ENCODE results near the gene CD1E. TPM values are rescaled to one million over a fixed set of nuclear protein-coding genes. Genes with fewer than 3 reads are reported as not detected.
A peak's percentile ranks its signal among the peaks of the same experiment; 100 is the strongest.
"Not testable (repeated sequence)": the region's sequence is repeated elsewhere in the genome, so short reads cannot be mapped to it uniquely, and the experiment has no call there.

The CD1E gene
- total RNA-seq, 1 donor from 2014 or later = not detected

DNA sequence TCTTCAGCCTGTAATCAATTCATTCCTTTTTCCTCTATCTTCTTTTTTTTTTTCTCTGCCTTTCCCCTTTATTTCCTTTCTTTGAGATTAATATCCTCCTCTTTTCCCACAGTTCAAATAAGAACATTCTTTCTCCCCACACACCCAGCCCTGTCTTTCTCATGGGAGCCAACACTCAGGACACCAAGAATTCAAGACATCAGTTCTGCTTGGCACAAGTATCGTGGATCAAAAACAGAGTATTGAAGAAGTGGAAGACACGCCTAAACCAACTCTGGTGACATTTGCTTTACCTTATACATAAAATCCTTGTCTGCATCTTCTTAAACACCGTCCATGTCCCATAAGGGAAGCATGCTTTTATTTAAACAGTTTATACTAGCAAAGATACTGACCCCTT lies 2.9 kb downstream of the CD1E start:
- ATAC-seq = no peak
- intact Hi-C loops (cut with DNase I) = no loop called here
- DNase-seq (ENCODE audit: low spot score) = no peak

DNA sequence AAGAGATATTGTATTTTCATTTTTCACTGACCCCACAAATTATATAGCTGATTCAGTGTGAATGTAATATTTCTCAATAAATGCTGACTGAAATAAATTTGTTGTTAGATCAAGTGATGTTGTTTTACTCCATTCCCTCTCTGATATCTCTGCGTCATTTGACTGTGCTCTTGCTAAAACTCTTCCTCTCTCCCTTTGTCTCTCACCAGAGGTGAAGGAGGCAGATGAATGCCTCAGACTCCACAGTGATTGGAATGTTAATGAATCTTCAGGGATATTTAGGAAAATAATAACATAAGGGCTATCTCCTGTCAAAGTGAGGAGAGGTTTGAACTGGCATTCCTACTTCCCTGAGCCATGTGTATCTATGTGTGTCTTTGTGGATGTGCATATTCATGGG lies 3.7 kb downstream of the CD1E start:
- ATAC-seq (peak; percentile 57), DNase-seq (ENCODE audit: low spot score) (no peak)
- intact Hi-C loops (cut with DNase I) = no loop called here

DNA sequence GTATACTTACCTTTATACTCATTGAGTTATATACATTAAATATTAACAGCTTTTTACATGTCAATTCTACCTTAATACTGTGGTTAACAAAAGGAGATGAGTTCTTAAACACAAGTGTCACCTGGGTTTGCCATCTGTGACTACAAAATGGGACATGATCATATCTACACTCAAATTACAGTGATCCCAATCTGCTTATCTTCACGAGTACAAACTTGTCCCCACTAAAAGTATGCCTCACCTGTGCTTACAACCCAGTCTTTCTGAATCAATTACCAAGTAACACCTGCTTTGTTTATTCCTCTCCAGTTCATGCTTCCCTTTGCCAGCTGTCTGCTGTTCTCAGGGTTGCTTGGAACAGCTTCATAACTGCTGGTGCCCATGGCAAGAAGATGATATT lies 8.8 kb downstream of the CD1E start:
- intact Hi-C loops (cut with DNase I) = no loop called here
- DNase-seq (ENCODE audit: low spot score) = no peak
- ATAC-seq = no peak

DNA sequence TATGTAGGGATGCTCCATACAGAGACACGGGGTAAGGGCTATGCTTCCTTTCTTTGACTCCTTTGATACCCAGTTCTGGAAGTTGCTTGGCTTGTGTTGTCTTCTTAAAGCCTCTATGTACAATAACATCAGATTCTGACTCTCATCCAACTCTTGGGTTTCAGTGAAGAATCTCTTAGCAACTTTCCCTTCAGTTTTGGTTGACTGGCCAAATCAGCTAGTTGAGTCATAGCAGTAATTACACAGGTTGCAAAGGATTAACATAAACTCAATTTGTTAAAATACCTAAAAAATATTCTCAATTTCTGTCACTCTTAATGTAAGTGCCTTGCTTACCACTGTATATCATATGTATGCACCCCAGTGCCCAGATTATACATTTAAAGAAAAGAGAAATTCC lies 9.2 kb downstream of the CD1E start:
- ATAC-seq (no peak), DNase-seq (ENCODE audit: low spot score) (no peak)
- intact Hi-C loops (cut with DNase I) = no loop called here

DNA sequence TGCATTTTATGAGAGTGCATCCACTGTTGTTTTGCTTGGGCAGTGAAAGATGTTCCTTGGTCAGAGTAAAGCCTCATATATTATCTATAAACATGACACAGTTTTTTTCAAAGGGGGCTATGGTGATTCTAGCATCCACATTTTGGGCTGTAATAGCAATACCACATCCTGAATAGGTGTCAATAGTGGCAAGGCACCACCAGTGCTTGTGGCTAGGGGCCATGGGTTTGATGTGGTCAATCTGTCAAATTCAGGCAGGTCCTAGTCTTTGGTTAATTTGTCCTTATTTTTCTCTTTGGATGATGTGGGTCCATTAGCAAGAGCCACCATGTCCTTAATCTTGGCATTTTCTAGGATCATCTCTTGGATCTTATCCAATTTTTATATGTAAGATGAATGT lies 13.1 kb downstream of the CD1E start:
- ATAC-seq (no peak), DNase-seq (ENCODE audit: low spot score) (no peak)
- intact Hi-C loops (cut with DNase I) = no loop called here

DNA sequence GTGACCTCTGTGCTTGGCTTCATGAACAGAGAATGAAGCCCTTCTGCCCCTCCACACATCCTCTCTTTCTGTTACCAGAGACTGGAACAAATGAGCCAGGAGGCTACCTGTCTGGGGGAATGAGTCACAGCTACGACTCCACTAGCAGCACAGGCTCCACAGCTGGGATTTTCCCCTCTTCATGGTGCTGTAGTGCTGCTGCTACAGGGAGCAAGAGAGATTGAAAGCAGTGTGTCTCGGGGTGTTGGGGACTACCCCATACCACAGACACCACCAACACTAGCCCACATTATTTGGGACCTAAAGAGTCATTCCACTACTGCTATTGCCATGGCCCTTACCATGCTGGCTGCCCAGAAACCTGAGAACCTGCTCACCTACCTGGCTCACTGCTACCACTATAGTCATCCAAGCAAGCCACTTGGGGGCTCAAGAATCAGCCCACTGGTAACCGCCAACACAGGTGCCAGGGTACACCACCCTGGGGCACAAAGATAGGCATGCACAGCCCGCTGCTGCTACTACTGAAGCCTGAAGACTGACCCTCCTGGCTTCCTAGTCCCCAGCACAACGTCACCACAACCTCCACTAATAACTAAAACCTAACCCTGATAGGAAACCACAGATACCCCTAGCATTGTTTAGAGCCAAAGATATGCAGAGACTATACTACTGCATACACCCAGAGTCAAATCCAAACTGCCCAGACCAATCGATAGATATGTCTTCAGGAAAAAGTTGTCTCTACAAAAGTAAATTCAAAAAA lies 17.7 kb downstream of the CD1E start:
- ATAC-seq (no peak), DNase-seq (ENCODE audit: low spot score) (no peak)
- intact Hi-C loops (cut with DNase I) = no loop called here

DNA sequence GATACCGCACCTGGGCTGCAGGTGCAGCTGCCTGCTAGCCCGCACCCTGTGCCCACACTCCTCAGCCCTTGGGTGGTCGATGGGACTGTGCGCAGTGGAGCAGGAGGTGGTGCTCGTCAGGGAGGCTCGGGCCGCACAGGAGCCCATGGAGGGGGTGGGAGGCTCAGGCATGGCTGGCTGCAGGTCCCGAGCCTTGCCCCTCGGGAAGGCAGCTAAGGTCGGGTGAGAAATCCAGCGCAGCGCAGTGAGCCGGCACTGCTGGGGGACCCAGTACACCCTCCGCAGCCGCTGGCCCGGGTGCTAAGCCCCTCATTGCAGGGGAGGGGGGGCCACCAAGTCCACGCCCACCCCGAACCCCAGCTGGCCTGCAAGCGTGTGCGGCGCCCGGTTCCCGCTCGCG lies 20.4 kb downstream of the CD1E start:
- intact Hi-C loops (cut with DNase I); DNase-seq (ENCODE audit: low spot score); ATAC-seq: not testable (repeated sequence)

DNA sequence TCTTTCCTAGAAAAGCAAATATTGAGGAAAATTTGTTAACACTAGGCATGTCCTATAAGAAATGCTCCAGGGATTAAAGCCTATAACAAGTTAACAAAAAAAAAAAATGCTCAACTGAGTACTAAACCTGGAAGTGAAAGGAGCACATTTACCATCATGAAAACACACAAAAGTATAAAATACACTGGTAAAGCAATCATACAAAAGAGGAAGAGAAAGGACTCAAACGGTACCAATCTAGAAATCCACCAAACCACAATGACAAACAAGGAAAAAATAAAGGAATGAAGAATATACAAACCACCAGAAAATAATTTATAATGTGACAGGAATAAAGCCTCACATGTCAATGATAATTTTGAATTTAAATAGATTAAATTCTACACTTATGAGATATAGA lies 21.2 kb downstream of the CD1E start:
- ATAC-seq = no peak
- DNase-seq (ENCODE audit: low spot score) = no peak
- intact Hi-C loops (cut with DNase I) = no loop called here

DNA sequence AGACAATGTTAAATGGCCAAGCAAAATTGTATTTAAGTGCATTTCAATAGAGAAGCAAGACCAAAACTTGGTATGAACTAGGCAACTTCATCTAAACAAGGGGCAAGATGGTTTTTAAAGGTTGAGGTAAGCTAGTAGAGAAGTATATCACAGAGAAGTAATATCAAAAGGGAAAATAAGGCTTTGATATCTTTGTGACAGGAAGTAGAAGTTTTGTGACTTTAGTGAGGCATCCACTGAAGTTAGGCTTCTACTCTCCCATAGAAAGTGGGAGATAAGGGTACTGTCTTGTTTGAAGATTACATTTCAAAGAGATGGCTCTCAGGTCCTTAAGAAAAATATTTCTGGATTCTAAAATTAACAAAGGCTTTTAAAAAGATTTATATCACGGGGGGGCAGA lies 36.6 kb downstream of the CD1E start:
- no peak for ATAC-seq
- no peak for DNase-seq (ENCODE audit: low spot score)
- intact Hi-C loops (cut with DNase I) = no loop called here

DNA sequence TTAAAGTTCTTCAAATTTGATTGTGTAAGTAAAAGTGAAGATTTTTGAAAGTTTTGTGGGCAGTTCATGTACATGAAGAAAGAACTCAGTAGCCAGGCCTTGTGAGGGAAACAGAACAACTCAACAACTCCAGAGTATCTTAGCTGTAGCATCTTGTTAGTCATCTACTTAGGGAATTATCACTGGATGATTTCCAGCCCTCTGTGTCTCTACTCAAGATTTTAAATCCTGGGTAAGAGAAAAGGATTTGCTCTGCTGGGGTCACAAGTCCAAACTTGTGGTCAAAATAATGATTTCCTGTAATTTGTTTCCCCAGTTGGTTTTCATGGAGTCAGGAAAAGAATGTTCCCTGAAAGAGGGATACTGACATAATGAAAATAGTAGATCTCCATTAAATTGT lies 37.4 kb downstream of the CD1E start:
- ATAC-seq (peak; percentile 81), DNase-seq (ENCODE audit: low spot score) (no peak)
- intact Hi-C loops (cut with DNase I) = no loop called here

DNA sequence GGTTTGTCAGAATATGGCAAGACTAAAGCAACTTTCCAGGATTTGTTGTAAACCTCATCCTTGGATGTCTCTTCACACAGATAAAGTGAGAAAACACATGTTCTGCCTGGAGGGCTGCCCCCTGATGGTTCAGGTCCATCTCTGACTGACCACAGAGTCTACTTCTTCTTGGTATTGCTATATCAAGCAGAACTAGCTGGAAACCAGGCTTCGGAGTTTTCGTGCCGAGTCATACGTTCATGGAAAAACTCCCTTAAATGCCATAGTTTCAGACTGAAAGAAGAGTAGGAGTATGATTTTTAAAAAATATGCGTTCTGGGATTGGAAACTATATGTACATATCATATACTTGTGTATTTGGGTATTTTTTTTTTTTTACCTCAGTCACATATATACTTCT lies 39.8 kb downstream of the CD1E start:
- DNase-seq (ENCODE audit: low spot score) (no peak), ATAC-seq (no peak)
- intact Hi-C loops (cut with DNase I) = no loop called here

DNA sequence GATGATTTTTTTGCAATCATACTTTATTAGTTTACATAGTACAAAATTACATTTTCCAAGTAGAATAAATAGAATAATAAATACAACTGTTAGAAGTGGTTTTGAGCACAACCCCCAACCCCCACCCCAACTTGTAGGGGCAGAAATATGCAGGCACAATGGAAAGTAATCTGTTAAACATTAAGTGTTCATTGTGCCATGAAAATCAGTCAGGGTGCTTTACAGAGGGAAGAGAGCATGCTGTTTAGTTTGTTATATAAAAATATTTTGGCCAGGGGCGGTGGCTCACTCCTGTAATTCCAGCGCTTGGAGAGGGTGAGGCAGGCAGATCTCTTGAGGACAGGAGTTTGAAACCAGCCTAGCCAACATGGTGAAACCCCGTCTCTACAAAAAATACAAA lies 43.0 kb downstream of the CD1E start:
- DNase-seq (ENCODE audit: low spot score) (no peak), ATAC-seq (no peak)
- intact Hi-C loops (cut with DNase I) = no loop called here

DNA sequence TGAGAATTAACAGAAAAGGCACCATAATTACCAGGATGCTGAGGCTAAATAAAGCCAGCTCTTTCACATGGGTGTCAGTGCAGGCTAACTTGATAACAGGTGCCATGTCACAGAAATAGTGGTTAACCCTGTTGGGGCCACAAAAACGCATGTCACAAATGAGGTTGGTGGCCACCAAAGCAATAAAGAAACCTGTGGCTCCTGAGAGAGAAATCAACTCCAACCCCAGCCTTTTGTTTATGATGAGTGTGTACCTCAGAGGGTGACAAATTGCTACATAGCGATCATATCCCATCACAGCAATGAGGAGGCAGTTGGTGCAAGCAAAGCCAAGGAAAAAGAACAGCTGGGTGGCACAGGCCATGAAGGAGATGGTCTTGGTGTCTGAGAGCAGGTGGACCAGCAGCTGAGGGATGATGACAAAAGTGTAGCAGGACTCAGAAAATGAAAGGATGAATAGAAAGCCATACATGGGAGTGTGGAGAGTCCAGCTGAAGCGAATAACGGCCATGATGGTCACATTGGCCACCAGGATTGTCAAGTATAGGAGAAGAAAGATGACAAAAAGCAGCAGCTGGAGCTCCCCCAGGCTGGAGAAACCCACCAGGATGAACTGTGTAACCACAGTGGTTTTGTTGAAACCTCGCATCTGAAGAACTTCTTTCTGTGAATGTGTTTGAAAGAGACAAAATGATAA lies 45.3 kb downstream of the CD1E start, which contains the start of gene OR10T2:
TSS of gene OR10T2 (minus strand) at position 649 of the 697 bp plus-strand sequence. CDS start at position 649, 0 bp downstream.
- intact Hi-C loops (cut with DNase I) = no loop called here
- DNase-seq (ENCODE audit: low spot score) = no peak
- no peak for ATAC-seq

DNA sequence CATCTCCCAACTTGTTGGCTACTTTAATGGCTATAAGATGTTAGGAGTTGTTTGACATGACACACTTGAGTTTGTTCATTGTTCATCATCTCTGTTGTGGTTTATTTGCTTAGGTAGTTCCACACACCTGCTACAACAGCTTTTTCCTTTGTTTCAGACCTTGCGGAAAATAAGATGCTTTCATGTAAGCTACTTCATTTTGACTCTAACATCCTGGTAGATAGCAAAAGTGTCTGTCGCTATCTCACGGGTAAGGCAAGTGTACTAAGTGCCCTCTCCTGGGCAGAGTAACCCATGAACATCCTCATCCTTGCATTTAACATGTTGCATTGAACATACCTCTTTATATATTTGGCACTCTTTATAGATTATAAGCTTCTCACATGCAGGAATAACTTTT lies 47.2 kb downstream of the CD1E start:
- DNase-seq (ENCODE audit: low spot score) (no peak), ATAC-seq (no peak)
- intact Hi-C loops (cut with DNase I) = no loop called here

DNA sequence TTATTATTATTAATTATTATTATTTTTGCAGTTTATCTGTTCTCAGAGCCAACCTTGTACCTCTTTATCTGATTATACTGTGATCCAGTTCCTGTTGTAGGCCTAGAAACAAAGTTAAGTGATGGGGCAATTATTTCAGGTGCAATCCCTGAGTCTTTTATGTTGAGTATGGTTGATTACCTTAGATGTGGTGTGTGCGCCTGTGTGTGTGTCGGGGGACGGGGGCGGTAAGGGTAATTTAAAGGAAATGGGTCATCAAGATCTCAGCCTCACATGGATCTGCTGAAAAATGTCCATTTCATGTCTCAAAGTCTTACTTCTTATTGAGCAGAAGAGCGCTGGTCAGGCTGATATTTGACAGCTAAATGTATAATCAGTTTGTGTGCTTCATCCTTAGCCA lies 53.4 kb downstream of the CD1E start:
- no peak for ATAC-seq

More for the DNA sequence above, 53.4 kb downstream of the CD1E start:
- intact Hi-C loops (cut with DNase I) = no loop called here
- no peak for DNase-seq (ENCODE audit: low spot score)

Other genes starting within 250 kb of the CD1E start
- 1.1 TPM for gene CD1D, start 173.0 kb upstream of the CD1E start, total RNA-seq
- gene CD1A, start 99.5 kb upstream of the CD1E start, total RNA-seq = not detected
- gene CD1C, start 64.0 kb upstream of the CD1E start, total RNA-seq = 1.1 TPM
- gene CD1B, start 22.4 kb upstream of the CD1E start, total RNA-seq = not detected
- gene OR10T2, start 45.6 kb downstream of the CD1E start, total RNA-seq = not detected
- not detected for gene OR10K2, start 72.3 kb downstream of the CD1E start, total RNA-seq
- gene OR10K1, start 107.9 kb downstream of the CD1E start, total RNA-seq = not detected
- gene OR10R2, start 118.3 kb downstream of the CD1E start, total RNA-seq = not detected
- gene OR6Y1, start 200.5 kb downstream of the CD1E start, total RNA-seq = not detected
- gene OR6P1, start 216.7 kb downstream of the CD1E start, total RNA-seq = not detected
- not detected for gene OR10X1, start 226.0 kb downstream of the CD1E start, total RNA-seq